Measurements from ENCODE around the gene SNHG17. TPM values are rescaled to one million over a fixed set of nuclear protein-coding genes. Genes with fewer than 3 reads are reported as not detected.

SNHG17 gene
- total RNA-seq, result 6.3 and 11.6 TPM in 2 replicates

DNA sequence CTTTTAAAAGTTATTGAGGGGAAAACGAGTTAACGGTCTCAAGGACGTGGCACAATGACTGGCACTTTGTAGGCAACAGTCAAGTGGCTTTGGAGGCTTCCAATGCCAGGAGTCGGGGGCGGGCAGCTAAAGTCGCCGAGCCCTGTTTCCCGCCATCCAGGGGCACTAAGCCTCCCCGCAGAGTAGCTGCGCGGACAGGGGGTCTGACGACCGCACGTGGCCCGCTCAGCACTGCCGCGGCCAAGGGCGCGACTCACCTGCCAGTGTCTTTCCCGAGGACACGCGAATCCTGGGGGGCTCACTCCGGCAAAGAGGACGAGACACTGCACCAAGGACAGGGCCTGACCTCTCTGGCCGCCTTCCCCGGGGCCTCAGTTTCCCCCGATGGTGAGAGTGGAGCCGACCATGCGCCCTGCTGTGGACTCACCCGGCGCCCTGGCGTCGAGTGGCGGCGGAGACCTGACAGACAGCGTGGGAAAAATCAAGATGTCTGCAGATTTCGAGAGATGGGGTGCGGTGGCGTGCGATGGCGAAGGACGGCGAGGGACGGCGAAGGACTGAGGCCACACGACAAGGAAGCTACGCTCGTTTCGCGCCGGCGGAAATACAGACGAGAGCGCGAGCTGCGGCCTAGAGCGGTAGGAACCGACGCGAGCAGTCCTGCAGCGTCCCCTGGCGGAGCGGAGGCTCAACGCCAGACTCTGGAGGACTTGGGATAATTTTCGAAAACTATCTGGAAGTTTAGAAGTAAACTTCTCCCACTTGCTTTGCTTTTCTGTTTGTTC, at the start of gene SNHG17:
Gene SNHG17 (minus strand): TSS at position 559 of the 785 bp plus-strand sequence.

DNA sequence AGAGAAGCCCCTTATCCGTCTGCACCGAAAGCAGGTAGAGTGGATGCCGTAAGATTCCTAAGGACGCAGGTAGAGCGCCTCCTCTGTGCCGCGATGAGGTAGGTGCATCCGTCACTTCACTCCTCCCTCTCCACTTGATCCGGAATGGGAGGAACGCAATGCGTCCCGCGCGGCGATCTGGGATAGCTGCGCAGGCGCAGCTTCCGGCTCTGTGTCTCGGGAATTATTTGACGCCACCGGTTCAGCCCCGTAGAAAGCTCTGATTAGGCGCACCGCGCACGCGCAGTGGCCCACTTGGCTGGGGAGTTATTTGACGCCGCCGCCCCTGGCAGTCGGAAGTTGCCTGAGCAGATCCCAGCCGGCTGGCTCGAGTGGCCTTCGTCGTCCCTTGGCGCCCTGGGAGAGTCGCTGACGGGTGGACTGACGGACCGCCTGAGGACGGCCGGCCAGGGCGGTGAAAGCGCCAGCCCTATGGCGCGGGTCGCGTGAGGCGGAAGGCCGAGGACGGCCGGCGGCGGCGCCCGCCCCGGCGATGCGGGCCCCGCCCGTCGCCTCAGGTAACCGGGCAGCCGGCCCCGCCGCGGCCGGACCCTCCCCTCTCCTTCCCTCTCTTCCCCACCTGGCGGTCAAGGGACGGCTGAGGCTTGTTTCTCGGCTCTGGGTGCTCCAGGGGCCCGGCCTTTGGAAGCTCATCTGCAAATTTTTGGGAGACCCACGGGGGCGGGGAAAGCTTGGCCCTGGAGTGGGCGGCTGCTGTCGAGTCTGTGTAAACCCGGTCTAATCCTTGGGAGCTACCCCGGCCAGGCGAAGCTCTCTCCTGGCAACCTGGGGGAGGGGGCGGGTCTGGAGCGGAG, 37.6 kb upstream of the SNHG17 start, which contains the start of gene RALGAPB:
Gene RALGAPB (plus strand): TSS at position 331 of the 854 bp plus-strand sequence. CDS start 15,590 bp downstream, outside the sequence.

Other genes with a start within 250 kb of the SNHG17 start
- gene KIAA1755, start 174.6 kb downstream of the SNHG17 start, total RNA-seq, result 0.34 TPM in 1 of 2 replicates, not detected in the other
- gene BPI, start 131.2 kb downstream of the SNHG17 start, total RNA-seq, result not detected in 2 replicates
- gene LBP, start 88.8 kb downstream of the SNHG17 start, total RNA-seq, result not detected in 2 replicates
- 26.0 and 30.4 TPM in 2 replicates for gene RALGAPB, start 37.5 kb upstream of the SNHG17 start, total RNA-seq
- not detected in 2 replicates for gene ADIG, start 145.9 kb upstream of the SNHG17 start, total RNA-seq
- gene ARHGAP40, start 166.5 kb upstream of the SNHG17 start, total RNA-seq, result 0.59 and 0.87 TPM in 2 replicates

All from mammary microvascular endothelial cell (primary cell).